OCI-LY7 (cell line): ENCODE results near the gene ANKS1B. TPM values are rescaled to one million over a fixed set of nuclear protein-coding genes. Genes with fewer than 3 reads are reported as not detected.

ENCODE experiments used
- BruUV-seq: library from RNA; stranded (reverse); fragments of 400-500 nt; replicated peaks from 2 replicates; lab custom pipeline; 2021; lab: Mats Ljungman, UMichigan
- CTCF ChIA-PET: fragments of 300-600 bp; sonication (Branson Sonifier 250); formaldehyde crosslinking; loops from one replicate; lab custom pipeline; 2022; ENCODE audit warnings: antibody characterized with exemption; ENCODE audit not compliant: unreplicated experiment; lab: Charles Lee
- POLR2A ChIA-PET: fragments of 300-600 bp; sonication (Branson Sonifier 250); formaldehyde crosslinking; loops from one replicate; lab custom pipeline; 2022; ENCODE audit warnings: antibody characterized with exemption; lab: Charles Lee
- DNase-seq: peaks from one replicate; pipeline ENCODE4 v3.0.0-alpha.2; 2015; ENCODE audit warnings: low spot score
- H2AFZ ChIP-seq: fragments of 200-600 bp; sonication (generic), shearing (Covaris generic); 2 replicates; pipeline ENCODE4 v1.6.1; 2014; ENCODE audit warnings: mild to moderate bottlenecking, antibody characterized with exemption, low read length, moderate library complexity
- H3K27ac ChIP-seq: fragments of 200-600 bp; sonication (generic); 2 replicates; pipeline ENCODE4 v1.5.1; 2014; ENCODE audit warnings: mixed run types, low read depth, mild to moderate bottlenecking, moderate library complexity, low read length, inconsistent platforms; ENCODE audit not compliant: poor library complexity, severe bottlenecking
- H3K36me3 ChIP-seq: fragments of 200-600 bp; sonication (generic); 2 replicates; pipeline ENCODE4 v1.6.1; 2014; ENCODE audit warnings: mild to moderate bottlenecking, antibody characterized with exemption, low read length, moderate library complexity, mixed read lengths; ENCODE audit not compliant: insufficient read depth
- H3K4me1 ChIP-seq: fragments of 200-600 bp; sonication (generic); 2 replicates; pipeline ENCODE4 v1.5.1; 2014; ENCODE audit warnings: mild to moderate bottlenecking, low read length; ENCODE audit not compliant: insufficient read depth, poor library complexity, severe bottlenecking
- H3K4me2 ChIP-seq: fragments of 200-600 bp; sonication (generic); 2 replicates; pipeline ENCODE4 v1.6.1; 2014; ENCODE audit warnings: mild to moderate bottlenecking, low read length
- H3K4me3 ChIP-seq: fragments of 200-600 bp; sonication (generic); 2 replicates; pipeline ENCODE4 v1.5.1; 2014; ENCODE audit warnings: mild to moderate bottlenecking, low read depth, low read length; ENCODE audit not compliant: poor library complexity, severe bottlenecking
- H3K79me2 ChIP-seq: fragments of 200-600 bp; sonication (generic); 2 replicates; pipeline ENCODE4 v1.6.1; 2016; ENCODE audit warnings: low read depth, mild to moderate bottlenecking, low read length, moderate library complexity, mixed read lengths; ENCODE audit not compliant: insufficient read depth
- H3K9me2 ChIP-seq: fragments of 200-600 bp; sonication (generic); 2 replicates; pipeline ENCODE4 v1.6.1; 2016; ENCODE audit warnings: mild to moderate bottlenecking, low read length, mixed read lengths; ENCODE audit not compliant: insufficient read depth
- H3K9me3 ChIP-seq: fragments of 200-600 bp; sonication (generic); 2 replicates; pipeline ENCODE4 v1.6.1; 2014; ENCODE audit warnings: mild to moderate bottlenecking, mixed run types, low read length, mixed read lengths
- H4K20me1 ChIP-seq: fragments of 200-600 bp; sonication (generic); 2 replicates; pipeline ENCODE4 v1.6.1; 2014; ENCODE audit warnings: mild to moderate bottlenecking, antibody characterized with exemption, low read length, moderate library complexity, mixed read lengths; ENCODE audit not compliant: insufficient read depth
- CTCF ChIP-seq: fragments of 200-600 bp; sonication (generic); conservative IDR thresholded peaks from 2 replicates; pipeline ENCODE4 v1.5.1; 2014; ENCODE audit warnings: mild to moderate bottlenecking, antibody characterized with exemption, low read length, moderate library complexity, mixed read lengths
- EZH2phosphoT487 ChIP-seq: fragments of 200-600 bp; sonication (generic); IDR thresholded peaks from 2 replicates; pipeline ENCODE4 v1.6.1; 2018; ENCODE audit warnings: low read depth, borderline replicate concordance, mild to moderate bottlenecking, mixed run types, antibody characterized with exemption, low read length, moderate library complexity, mixed read lengths
- intact Hi-C: fragments of 100-400 bp; cut with micrococcal nuclease; formaldehyde crosslinking; loops from one replicate; pipeline ENCODE4 v1.10.0; 2022; ENCODE audit not compliant: unreplicated experiment
- total RNA-seq, 2 experiments: library from RNA; depleted of rRNA in 1 of 2; stranded (reverse); fragments of >200 nt in 1 of 2; shearing (Covaris generic) in 1 of 2; gene quantifications; 2 replicates each; pipeline ENCODE4 v1.2.3, GENCODE V29; 2014 to 2022

Gene ANKS1B
- total RNA-seq, 2 experiments from 2014 or later, result 2.9 to 6.0 TPM

GRCh38 chr12:99915251-99916082, 69.3 kb downstream of the ANKS1B start:
- CTCF ChIA-PET, result interaction anchor here (1.0 kb wide), 1 partner anchor 18 kb away, joined by 4 read pairs; no protein-coding TSS in a partner anchor
- POLR2A ChIA-PET, result interaction anchor here (0.5 to 1.7 kb wide), 3 partner anchors 10 to 44 kb away, joined by 3 to 5 read pairs (median 4); no protein-coding TSS in a partner anchor
- DNase-seq, result no peak

GRCh38 chr12:99914206-99914605, 70.5 kb downstream of the ANKS1B start:
- TF ChIP-seq EZH2phosphoT487 (no peak), CTCF (no peak)
- Histone ChIP-seq H3K27ac (no peak overlapping the region), H3K4me3 (no peak overlapping the region), H3K4me1 (no peaks in the 10 kb centered on the region), H3K36me3 (no peaks in the 10 kb centered on the region), H4K20me1 (no peaks in the 10 kb centered on the region), H2AFZ (no peak overlapping the region), H3K79me2 (no peaks in the 10 kb centered on the region), H3K4me2 (no peak overlapping the region), H3K9me2 (no peaks in the 10 kb centered on the region), H3K9me3 (no peaks in the 10 kb centered on the region)
- POLR2A ChIA-PET, result interaction anchor here (0.5 to 1.7 kb wide), 2 partner anchors 13 to 661 kb away, joined by 3 to 5 read pairs; no protein-coding TSS in a partner anchor
- DNase-seq, result no peak
- intact Hi-C loops, result no loop called here
- CTCF ChIA-PET, result no interaction called here
- no TSS peak for BruUV-seq

More at GRCh38 chr12:99915251-99916082, 69.3 kb downstream of the ANKS1B start:
- TF ChIP-seq EZH2phosphoT487, result no peak
- Histone ChIP-seq H3K36me3 (no peaks in the 10 kb centered on the region), H3K79me2 (no peaks in the 10 kb centered on the region), H3K4me1 (no peaks in the 10 kb centered on the region), H3K4me2 (no peak overlapping the region), H3K9me3 (no peaks in the 10 kb centered on the region), H3K27ac (no peak overlapping the region), H3K4me3 (no peak overlapping the region), H3K9me2 (no peaks in the 10 kb centered on the region), H4K20me1 (no peaks in the 10 kb centered on the region), H2AFZ (no peak overlapping the region; the same call in 1 of the 2 replicates)
- BruUV-seq, result no TSS peak
- intact Hi-C loops, result no loop called here

GRCh38 chr12:99911967-99912366, 72.8 kb downstream of the ANKS1B start:
- CTCF ChIA-PET, result no interaction called here
- H3K4me2 ChIP-seq, result no peak overlapping the region
- H2AFZ ChIP-seq, result no peak overlapping the region
- H4K20me1 ChIP-seq, result no peaks in the 10 kb centered on the region
- no peaks in the 10 kb centered on the region for H3K4me1 ChIP-seq
- no TSS peak for BruUV-seq
- no peaks in the 10 kb centered on the region for H3K36me3 ChIP-seq
- POLR2A ChIA-PET, result no interaction called here
- H3K79me2 ChIP-seq, result no peaks in the 10 kb centered on the region
- no peak for DNase-seq
- intact Hi-C loops, result no loop called here
- H3K27ac ChIP-seq, result no peak overlapping the region
- TF ChIP-seq CTCF (no peak), EZH2phosphoT487 (no peak)
- H3K9me2 ChIP-seq, result no peaks in the 10 kb centered on the region
- no peaks in the 10 kb centered on the region for H3K9me3 ChIP-seq
- H3K4me3 ChIP-seq, result no peak overlapping the region
